Ovary (tissue), 9 donors: Measurements from ENCODE around the gene CCDC43. TPM values are rescaled to one million over a fixed set of nuclear protein-coding genes. Genes with fewer than 3 reads are reported as not detected.

Experiments
- DNase-seq, 5 donors: peaks; one replicate each; pipeline ENCODE4 v3.0.0-alpha.2; 2019 to 2020
- H3K27ac ChIP-seq, 2 donors: fragments of 200-600 bp; one replicate each; pipeline versions ENCODE4 v1.5.1 to v1.8.0; 2019 to 2022
- H3K27me3 ChIP-seq: fragments of 200-600 bp; one replicate; pipeline ENCODE4 v1.8.0; 2022
- H3K36me3 ChIP-seq: fragments of 200-600 bp; sonication (generic); one replicate; pipeline ENCODE4 v1.5.1; 2019
- H3K4me1 ChIP-seq: one replicate; pipeline ENCODE4 v1.8.1; 2013; ENCODE audit warnings: mild to moderate bottlenecking, moderate library complexity; ENCODE audit not compliant: insufficient read depth
- H3K4me3 ChIP-seq: fragments of 200-600 bp; sonication (generic); one replicate; pipeline ENCODE4 v1.5.1; 2017
- H3K9me3 ChIP-seq, 2 donors: fragments of 200-600 bp in 1 of 2; sonication (generic) in 1 of 2; one replicate each; pipeline versions ENCODE4 v1.5.1 to v1.8.1; 2013 to 2019; ENCODE audit warnings: mild to moderate bottlenecking in 1 of 2, moderate library complexity in 1 of 2
- EP300 ChIP-seq: sonication (generic); formaldehyde crosslinking; IDR thresholded peaks from one replicate; pipeline ENCODE4 v1.6.1; 2017; ENCODE audit warnings: antibody characterized with exemption
- POLR2A ChIP-seq: fragments of 450-650 bp; IDR thresholded peaks from one replicate; pipeline ENCODE4 v1.6.1; 2017; ENCODE audit warnings: antibody characterized with exemption, mild to moderate bottlenecking, moderate library complexity
- WGBS, 3 donors: extraction: QIAGEN DNeasy Blood & Tissue Kit in 1 of 3; methylation state at CpG; one replicate each; pipeline versions ENCODE4 v1.1.5 to v1.1.7; 2013 to 2017; 5-methylcytosine and 5-hydroxymethylcytosine counted together
- intact Hi-C, 4 donors: fragments of 100-400 bp; cut with DNase I; formaldehyde crosslinking; loops; one replicate each; pipeline versions ENCODE4 v1.11.0 to v1.15.1; 2022 to 2023
- polyA plus RNA-seq, 2 donors: library from polyadenylated mRNA; stranded (reverse); fragments of 200-250 nt in 1 of 2; fragments of 350-450 nt in 1 of 2; fragmentation: Illumina TruSeq in 1 of 2; extraction: RNeasy Lipid Tissue Mini Kit (QIAGEN cat#74804) in 1 of 2; gene quantifications; one replicate each; pipeline ENCODE4 v1.2.3, GENCODE V29; 2013 to 2014
- total RNA-seq, 7 donors: library from RNA; depleted of rRNA in 2 of 7; stranded (reverse); fragments of >200 nt in 2 of 7; fragmentation: NEBNext Ultra II Directional in 3 of 7; extraction: Animal tissue kit (Norgen Biotek cat#: 25700) in 3 of 7; gene quantifications; one replicate each; pipeline versions ENCODE4 v1.1.0 to v1.2.4, GENCODE V29; 2016 to 2023
- TF ChIP-seq, protein P1 (sequence below), 3 donors: fragments of 450-650 bp in 2 of 3; fragments of 200-600 bp in 1 of 3; IDR thresholded peaks; one replicate each; pipeline versions ENCODE4 v1.5.1 to v1.8.0; 2016 to 2022; ENCODE audit warnings: antibody characterized with exemption in 3 of 3, mild to moderate bottlenecking in 1 of 3
- donor health status: DM: no; HTN: no; CAD: no; lungs with moderate emphysema.
- donor health status: DM: no; HTN: no; CAD: no.
- donor health status: Bipolar disorder and iron deficiency.
- donor health status: DM: yes; HTN: yes; CAD: no.
- donor health status: DM: no; HTN: no; CAD: no.
- donor health status: DM: yes; HTN: yes; CAD: no.

CCDC43 gene
- total and polyA plus RNA-seq, 9 donors, result 8.4 to 15.1 (median 11.3) TPM

DNA sequence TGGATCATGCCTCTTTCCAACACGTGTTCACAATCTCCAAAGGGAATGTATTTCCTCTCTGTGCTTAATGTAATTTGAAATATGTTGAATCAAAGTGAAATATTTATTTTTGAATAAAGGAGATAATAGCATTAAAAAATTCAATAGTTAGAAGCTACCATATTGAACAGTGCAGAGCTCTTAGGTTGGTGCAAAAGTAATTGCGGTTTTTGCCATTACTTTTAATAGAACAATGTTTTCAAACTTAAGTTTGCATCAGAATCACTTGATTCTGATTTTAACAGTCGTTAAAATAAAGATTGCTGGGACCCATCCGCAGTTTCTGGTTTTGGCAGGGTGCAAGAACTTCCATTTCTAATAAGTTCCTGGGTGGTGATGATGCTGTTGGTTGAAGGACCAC is 43.3 kb downstream of the CCDC43 start:
- Histone ChIP-seq H3K27me3 (no peaks in the 10 kb centered on the region), H3K4me3 (no peak overlapping the region), H3K36me3 (no peaks in the 10 kb centered on the region), H3K4me1 (no peaks in the 10 kb centered on the region), H3K9me3 (no peaks in the 10 kb centered on the region), H3K27ac (no peak overlapping the region)
- intact Hi-C loops, result no loop called here
- TF ChIP-seq, protein P1, sequence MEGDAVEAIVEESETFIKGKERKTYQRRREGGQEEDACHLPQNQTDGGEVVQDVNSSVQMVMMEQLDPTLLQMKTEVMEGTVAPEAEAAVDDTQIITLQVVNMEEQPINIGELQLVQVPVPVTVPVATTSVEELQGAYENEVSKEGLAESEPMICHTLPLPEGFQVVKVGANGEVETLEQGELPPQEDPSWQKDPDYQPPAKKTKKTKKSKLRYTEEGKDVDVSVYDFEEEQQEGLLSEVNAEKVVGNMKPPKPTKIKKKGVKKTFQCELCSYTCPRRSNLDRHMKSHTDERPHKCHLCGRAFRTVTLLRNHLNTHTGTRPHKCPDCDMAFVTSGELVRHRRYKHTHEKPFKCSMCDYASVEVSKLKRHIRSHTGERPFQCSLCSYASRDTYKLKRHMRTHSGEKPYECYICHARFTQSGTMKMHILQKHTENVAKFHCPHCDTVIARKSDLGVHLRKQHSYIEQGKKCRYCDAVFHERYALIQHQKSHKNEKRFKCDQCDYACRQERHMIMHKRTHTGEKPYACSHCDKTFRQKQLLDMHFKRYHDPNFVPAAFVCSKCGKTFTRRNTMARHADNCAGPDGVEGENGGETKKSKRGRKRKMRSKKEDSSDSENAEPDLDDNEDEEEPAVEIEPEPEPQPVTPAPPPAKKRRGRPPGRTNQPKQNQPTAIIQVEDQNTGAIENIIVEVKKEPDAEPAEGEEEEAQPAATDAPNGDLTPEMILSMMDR (IDR thresholded peaks at IDR 0.05), result no peak
- TF ChIP-seq EP300 (no peak), POLR2A (no peak)
- WGBS, 3 donors, result 82 to 88% (median 83%) methylated on average over 4 of the region's 4 CpGs
- no peak for DNase-seq

DNA sequence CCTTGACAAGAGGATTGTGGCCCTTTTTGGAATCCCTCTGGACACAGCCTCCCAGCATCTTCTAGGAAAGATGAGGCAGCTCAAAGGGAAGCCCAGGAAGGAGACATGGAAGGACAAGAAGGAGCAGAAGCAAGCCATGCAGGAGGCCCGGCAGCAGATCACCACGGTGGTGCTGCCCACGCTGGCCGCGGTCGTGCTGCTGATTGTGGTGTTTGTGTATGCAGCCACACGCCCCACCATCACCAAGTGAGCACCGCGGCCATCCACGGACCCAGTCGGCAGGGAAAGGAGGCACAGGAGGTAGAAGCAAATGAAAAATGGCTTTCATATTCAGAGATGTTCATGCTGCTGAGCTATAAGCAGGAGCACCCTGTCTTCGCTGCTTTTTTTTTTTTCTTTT is 44.2 kb downstream of the CCDC43 start:
- WGBS, 3 donors, result 77 to 85% (median 83%) methylated on average over 12 of the region's 12 CpGs
- Histone ChIP-seq H3K9me3 (no peaks in the 10 kb centered on the region), H3K4me3 (no peak overlapping the region), H3K27me3 (no peaks in the 10 kb centered on the region), H3K4me1 (no peaks in the 10 kb centered on the region), H3K27ac (no peak overlapping the region), H3K36me3 (no peaks in the 10 kb centered on the region)
- TF ChIP-seq EP300 (no peak), POLR2A (no peak)
- TF ChIP-seq, protein P1 (IDR thresholded peaks at IDR 0.05), result no peak
- no peak for DNase-seq
- intact Hi-C loops, result no loop called here

DNA sequence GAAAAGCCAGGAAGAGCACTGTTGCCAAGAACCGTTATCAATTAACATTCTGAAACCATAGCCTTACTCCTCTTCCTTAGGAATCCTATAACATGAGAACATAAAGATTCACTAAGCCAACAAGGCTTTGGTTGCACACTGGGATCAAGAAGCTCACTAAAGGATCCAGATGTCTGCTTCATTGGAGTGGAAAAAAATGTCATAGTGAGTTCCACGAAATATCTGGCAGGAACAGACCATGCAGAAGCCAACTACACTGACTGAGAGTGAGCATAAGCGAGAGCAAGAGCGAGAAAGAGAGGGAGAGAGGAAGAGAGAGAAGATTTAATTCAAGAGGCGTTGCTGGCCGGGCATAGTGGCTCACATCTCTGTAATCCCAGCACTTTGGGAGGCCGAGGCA is 46.7 kb downstream of the CCDC43 start:
- no peaks in the 10 kb centered on the region for H3K9me3 ChIP-seq
- no peak for DNase-seq
- no peaks in the 10 kb centered on the region for H3K4me1 ChIP-seq
- H3K36me3 ChIP-seq, result no peaks in the 10 kb centered on the region
- WGBS, 3 donors, result 30 to 55% (median 45%) methylated on average over 7 of the region's 7 CpGs
- no peak overlapping the region for H3K4me3 ChIP-seq
- no peak for TF ChIP-seq POLR2A
- no peak for TF ChIP-seq EP300
- TF ChIP-seq, protein P1 (IDR thresholded peaks at IDR 0.05), result no peak
- H3K27ac ChIP-seq, result no peak overlapping the region
- no peaks in the 10 kb centered on the region for H3K27me3 ChIP-seq
- intact Hi-C loops, result no loop called here

DNA sequence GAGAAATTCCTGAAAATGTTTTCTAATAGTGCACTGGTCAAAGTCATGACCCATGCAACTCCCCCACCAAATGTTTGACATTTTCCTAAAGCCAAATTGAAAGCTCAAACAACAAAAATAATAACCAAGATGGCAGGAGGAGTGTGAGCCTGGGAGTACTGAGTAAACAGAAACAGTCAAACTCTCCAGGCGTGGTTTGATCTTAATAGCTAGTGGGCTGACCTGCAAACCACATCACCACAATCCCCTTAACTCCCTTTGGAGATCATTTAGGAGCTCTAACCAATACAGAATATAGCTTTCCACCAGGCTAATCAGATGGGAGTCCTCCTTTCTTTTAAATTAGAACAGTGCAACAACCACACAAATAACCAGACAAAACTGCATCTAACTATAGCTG is 52.5 kb downstream of the CCDC43 start:
- whole genome bisulfite sequencing, 3 donors, result 43 to 55% (median 51%) methylated on average over 1 of the region's 1 CpG
- Histone ChIP-seq H3K9me3 (no peaks in the 10 kb centered on the region), H3K4me3 (no peak overlapping the region), H3K36me3 (no peaks in the 10 kb centered on the region), H3K27me3 (no peaks in the 10 kb centered on the region), H3K27ac (no peak overlapping the region), H3K4me1 (no peaks in the 10 kb centered on the region)
- intact Hi-C loops, result loop anchor here in 3 of 4 donors (5.0 kb wide), 1 partner anchor 105 kb away; no protein-coding TSS in a partner anchor
- DNase-seq, result no peak
- TF ChIP-seq EP300 (no peak), POLR2A (no peak)
- TF ChIP-seq, protein P1 (IDR thresholded peaks at IDR 0.05), result no peak
